HG03442 (cell line): ENCODE data around the gene HCFC2.
"Not testable (repeated sequence)": the region's sequence is repeated elsewhere in the genome, so short reads cannot be mapped to it uniquely, and the experiment has no call there.

Source experiments
- ATAC-seq: cut with Tn5 transposase; IDR thresholded peaks from one replicate; pipeline ENCODE4 v1.9.1; 2021; ENCODE audit warnings: mild to moderate bottlenecking, moderate library complexity; ENCODE audit not compliant: unreplicated experiment

The HCFC2 gene

GRCh38 chr12:104114834-104115586 lies 50.7 kb downstream of the HCFC2 start:
- not testable (repeated sequence) for ATAC-seq

- ATAC-seq: no peak
Measured at GRCh38 chr12:104115587-104115975, 51.2 kb downstream of the HCFC2 start.

GRCh38 chr12:104121001-104121400 lies 56.7 kb downstream of the HCFC2 start:
- ATAC-seq: no peak

- ATAC-seq: no peak
Measured at GRCh38 chr12:104122298-104122697, 58.0 kb downstream of the HCFC2 start.

- ATAC-seq: no peak
Measured at GRCh38 chr12:104126548-104126947, 62.2 kb downstream of the HCFC2 start.

- no peak for ATAC-seq
Measured at GRCh38 chr12:104130760-104131159, 66.4 kb downstream of the HCFC2 start.

GRCh38 chr12:104131609-104132008 lies 67.3 kb downstream of the HCFC2 start:
- ATAC-seq: no peak

GRCh38 chr12:104132351-104132956 lies 68.1 kb downstream of the HCFC2 start:
- no peak for ATAC-seq

- no peak for ATAC-seq
Measured at GRCh38 chr12:104133321-104133720, 69.0 kb downstream of the HCFC2 start.

- no peak for ATAC-seq
Measured at GRCh38 chr12:104133866-104134265, 69.5 kb downstream of the HCFC2 start.

- ATAC-seq: no peak
Measured at GRCh38 chr12:104134882-104135281, 70.6 kb downstream of the HCFC2 start.

- ATAC-seq: no peak
Measured at GRCh38 chr12:104136577-104136976, 72.2 kb downstream of the HCFC2 start.

GRCh38 chr12:104137001-104137901 lies 72.9 kb downstream of the HCFC2 start:
- ATAC-seq: peak; percentile 26

GRCh38 chr12:104137902-104138796 lies 73.8 kb downstream of the HCFC2 start, which contains the start of gene NFYB:
NFYB (minus strand) TSS chr12:104138210; CDS start chr12:104135453, 2,757 bp downstream.
- ATAC-seq: peak; percentile 87

- ATAC-seq: no peak
Measured at GRCh38 chr12:104138797-104139152, 74.4 kb downstream of the HCFC2 start.

GRCh38 chr12:104142543-104142942 lies 78.2 kb downstream of the HCFC2 start:
- ATAC-seq: no peak

- no peak for ATAC-seq
Measured at GRCh38 chr12:104143002-104143401, 78.7 kb downstream of the HCFC2 start.

- ATAC-seq: no peak
Measured at GRCh38 chr12:104143918-104144317, 79.6 kb downstream of the HCFC2 start.

- ATAC-seq: no peak
Measured at GRCh38 chr12:104147346-104147745, 83.0 kb downstream of the HCFC2 start.

GRCh38 chr12:104150416-104150815 lies 86.1 kb downstream of the HCFC2 start:
- no peak for ATAC-seq
